ENCODE measurements around the gene MYZAP.

The MYZAP gene

GRCh38 chr15:57554812-57555179, 36.9 kb upstream of the MYZAP start:
- ATAC-seq (ENCODE audit: insufficient read depth, low read depth) (no peak), DNase-seq (no peak)
- no peak overlapping the region for H3K9ac ChIP-seq (ENCODE audit: low read depth, low read length)
- H3K79me2 ChIP-seq (ENCODE audit: insufficient read depth, low read length), result no peaks in the 10 kb centered on the region
- H3K9me3 ChIP-seq (ENCODE audit: insufficient read depth, low read length, severe bottlenecking), result no peaks in the 10 kb centered on the region
- TF ChIP-seq CTCF (IDR thresholded peaks at IDR 0.05; ENCODE audit: borderline replicate concordance, extremely low read depth, low read length, poor library complexity, severe bottlenecking), result no peak
- no peak for TF ChIP-seq EZH2 (IDR thresholded peaks at IDR 0.05; ENCODE audit: borderline replicate concordance, low read depth, low read length, severe bottlenecking)
- no peaks in the 10 kb centered on the region for H4K20me1 ChIP-seq (ENCODE audit: insufficient read depth, low read length)
- H3K4me2 ChIP-seq (ENCODE audit: insufficient read depth, low read length), result no peak overlapping the region
- no peak overlapping the region for H2AFZ ChIP-seq (ENCODE audit: low read depth, low read length)
- no peaks in the 10 kb centered on the region for H3K36me3 ChIP-seq (ENCODE audit: insufficient read depth, low read length)
- H3K27me3 ChIP-seq (ENCODE audit: insufficient read depth, low read length, poor library complexity), result peaks cover 16% of the 10 kb centered on the region
- no peaks in the 10 kb centered on the region for H3K4me1 ChIP-seq (ENCODE audit: insufficient read depth, low read length)
- H3K4me3 ChIP-seq (ENCODE audit: low read depth in 1 of 2, low read length in 2 of 2), result no peak overlapping the region
- no peak overlapping the region for H3K27ac ChIP-seq (ENCODE audit: low read length)

GRCh38 chr15:57555270-57555669, 36.4 kb upstream of the MYZAP start:
- ATAC-seq (ENCODE audit: insufficient read depth, low read depth) (no peak), DNase-seq (no peak)
- no peak overlapping the region for H3K27ac ChIP-seq (ENCODE audit: low read length)
- no peak overlapping the region for H2AFZ ChIP-seq (ENCODE audit: low read depth, low read length)
- no peaks in the 10 kb centered on the region for H3K4me1 ChIP-seq (ENCODE audit: insufficient read depth, low read length)
- H3K79me2 ChIP-seq (ENCODE audit: insufficient read depth, low read length), result no peaks in the 10 kb centered on the region
- H3K4me2 ChIP-seq (ENCODE audit: insufficient read depth, low read length), result no peak overlapping the region
- no peak overlapping the region for H3K4me3 ChIP-seq (ENCODE audit: low read depth in 1 of 2, low read length in 2 of 2)
- TF ChIP-seq EZH2 (IDR thresholded peaks at IDR 0.05; ENCODE audit: borderline replicate concordance, low read depth, low read length, severe bottlenecking) (no peak), CTCF (IDR thresholded peaks at IDR 0.05; ENCODE audit: borderline replicate concordance, extremely low read depth, low read length, poor library complexity, severe bottlenecking) (no peak)
- H3K9me3 ChIP-seq (ENCODE audit: insufficient read depth, low read length, severe bottlenecking), result no peaks in the 10 kb centered on the region
- no peaks in the 10 kb centered on the region for H4K20me1 ChIP-seq (ENCODE audit: insufficient read depth, low read length)
- no peaks in the 10 kb centered on the region for H3K36me3 ChIP-seq (ENCODE audit: insufficient read depth, low read length)
- no peak overlapping the region for H3K9ac ChIP-seq (ENCODE audit: low read depth, low read length)
- peaks cover 16% of the 10 kb centered on the region for H3K27me3 ChIP-seq (ENCODE audit: insufficient read depth, low read length, poor library complexity)

- Histone ChIP-seq H2AFZ (ENCODE audit: low read depth, low read length) (no peak overlapping the region), H3K4me2 (ENCODE audit: insufficient read depth, low read length) (no peak overlapping the region), H3K27ac (ENCODE audit: low read length) (no peak overlapping the region), H3K4me3 (ENCODE audit: low read depth in 1 of 2, low read length in 2 of 2) (no peak overlapping the region), H4K20me1 (ENCODE audit: insufficient read depth, low read length) (no peaks in the 10 kb centered on the region), H3K36me3 (ENCODE audit: insufficient read depth, low read length) (no peaks in the 10 kb centered on the region), H3K79me2 (ENCODE audit: insufficient read depth, low read length) (no peaks in the 10 kb centered on the region), H3K9me3 (ENCODE audit: insufficient read depth, low read length, severe bottlenecking) (no peaks in the 10 kb centered on the region), H3K4me1 (ENCODE audit: insufficient read depth, low read length) (no peaks in the 10 kb centered on the region), H3K9ac (ENCODE audit: low read depth, low read length) (no peak overlapping the region), H3K27me3 (ENCODE audit: insufficient read depth, low read length, poor library complexity) (peaks cover 11% of the 10 kb centered on the region)
- no peak for DNase-seq
- no peak for TF ChIP-seq EZH2 (IDR thresholded peaks at IDR 0.05; ENCODE audit: borderline replicate concordance, low read depth, low read length, severe bottlenecking)
- no peak for TF ChIP-seq CTCF (IDR thresholded peaks at IDR 0.05; ENCODE audit: borderline replicate concordance, extremely low read depth, low read length, poor library complexity, severe bottlenecking)
- ATAC-seq (ENCODE audit: insufficient read depth, low read depth), result no peak
Observed at GRCh38 chr15:57556040-57556439, 35.7 kb upstream of the MYZAP start.

GRCh38 chr15:57557267-57557666, 34.4 kb upstream of the MYZAP start:
- DNase-seq, result no peak
- no peaks in the 10 kb centered on the region for H3K36me3 ChIP-seq (ENCODE audit: insufficient read depth, low read length)
- no peak overlapping the region for H3K9ac ChIP-seq (ENCODE audit: low read depth, low read length)
- no peak for ATAC-seq (ENCODE audit: insufficient read depth, low read depth)
- H3K9me3 ChIP-seq (ENCODE audit: insufficient read depth, low read length, severe bottlenecking), result no peaks in the 10 kb centered on the region
- no peak overlapping the region for H3K4me3 ChIP-seq (ENCODE audit: low read depth in 1 of 2, low read length in 2 of 2)
- no peak for TF ChIP-seq EZH2 (IDR thresholded peaks at IDR 0.05; ENCODE audit: borderline replicate concordance, low read depth, low read length, severe bottlenecking)
- TF ChIP-seq CTCF (IDR thresholded peaks at IDR 0.05; ENCODE audit: borderline replicate concordance, extremely low read depth, low read length, poor library complexity, severe bottlenecking), result no peak
- H3K4me2 ChIP-seq (ENCODE audit: insufficient read depth, low read length), result no peak overlapping the region
- no peak overlapping the region for H2AFZ ChIP-seq (ENCODE audit: low read depth, low read length)
- no peak overlapping the region for H3K27ac ChIP-seq (ENCODE audit: low read length)
- H3K27me3 ChIP-seq (ENCODE audit: insufficient read depth, low read length, poor library complexity), result peaks cover 11% of the 10 kb centered on the region
- no peaks in the 10 kb centered on the region for H3K4me1 ChIP-seq (ENCODE audit: insufficient read depth, low read length)
- H3K79me2 ChIP-seq (ENCODE audit: insufficient read depth, low read length), result no peaks in the 10 kb centered on the region
- no peaks in the 10 kb centered on the region for H4K20me1 ChIP-seq (ENCODE audit: insufficient read depth, low read length)
